ENCODE results near the gene ALDH1L1.

ALDH1L1 gene

GRCh38 chr3:126133606-126134005, 46.8 kb downstream of the ALDH1L1 start:
- Histone ChIP-seq H3K27me3 (ENCODE audit: insufficient read depth, low read depth, severe bottlenecking) (no peaks in the 10 kb centered on the region), H3K27ac (no peak overlapping the region), H3K9me3 (ENCODE audit: severe bottlenecking) (no peaks in the 10 kb centered on the region), H3K4me3 (ENCODE audit: low read depth, low read length) (no peak overlapping the region), H3K36me3 (no peaks in the 10 kb centered on the region)
- TF ChIP-seq, protein P1, sequence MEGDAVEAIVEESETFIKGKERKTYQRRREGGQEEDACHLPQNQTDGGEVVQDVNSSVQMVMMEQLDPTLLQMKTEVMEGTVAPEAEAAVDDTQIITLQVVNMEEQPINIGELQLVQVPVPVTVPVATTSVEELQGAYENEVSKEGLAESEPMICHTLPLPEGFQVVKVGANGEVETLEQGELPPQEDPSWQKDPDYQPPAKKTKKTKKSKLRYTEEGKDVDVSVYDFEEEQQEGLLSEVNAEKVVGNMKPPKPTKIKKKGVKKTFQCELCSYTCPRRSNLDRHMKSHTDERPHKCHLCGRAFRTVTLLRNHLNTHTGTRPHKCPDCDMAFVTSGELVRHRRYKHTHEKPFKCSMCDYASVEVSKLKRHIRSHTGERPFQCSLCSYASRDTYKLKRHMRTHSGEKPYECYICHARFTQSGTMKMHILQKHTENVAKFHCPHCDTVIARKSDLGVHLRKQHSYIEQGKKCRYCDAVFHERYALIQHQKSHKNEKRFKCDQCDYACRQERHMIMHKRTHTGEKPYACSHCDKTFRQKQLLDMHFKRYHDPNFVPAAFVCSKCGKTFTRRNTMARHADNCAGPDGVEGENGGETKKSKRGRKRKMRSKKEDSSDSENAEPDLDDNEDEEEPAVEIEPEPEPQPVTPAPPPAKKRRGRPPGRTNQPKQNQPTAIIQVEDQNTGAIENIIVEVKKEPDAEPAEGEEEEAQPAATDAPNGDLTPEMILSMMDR (IDR thresholded peaks at IDR 0.05; ENCODE audit: low read depth, low read length), result no peak
- peak; percentile 5 for DNase-seq

DNA sequence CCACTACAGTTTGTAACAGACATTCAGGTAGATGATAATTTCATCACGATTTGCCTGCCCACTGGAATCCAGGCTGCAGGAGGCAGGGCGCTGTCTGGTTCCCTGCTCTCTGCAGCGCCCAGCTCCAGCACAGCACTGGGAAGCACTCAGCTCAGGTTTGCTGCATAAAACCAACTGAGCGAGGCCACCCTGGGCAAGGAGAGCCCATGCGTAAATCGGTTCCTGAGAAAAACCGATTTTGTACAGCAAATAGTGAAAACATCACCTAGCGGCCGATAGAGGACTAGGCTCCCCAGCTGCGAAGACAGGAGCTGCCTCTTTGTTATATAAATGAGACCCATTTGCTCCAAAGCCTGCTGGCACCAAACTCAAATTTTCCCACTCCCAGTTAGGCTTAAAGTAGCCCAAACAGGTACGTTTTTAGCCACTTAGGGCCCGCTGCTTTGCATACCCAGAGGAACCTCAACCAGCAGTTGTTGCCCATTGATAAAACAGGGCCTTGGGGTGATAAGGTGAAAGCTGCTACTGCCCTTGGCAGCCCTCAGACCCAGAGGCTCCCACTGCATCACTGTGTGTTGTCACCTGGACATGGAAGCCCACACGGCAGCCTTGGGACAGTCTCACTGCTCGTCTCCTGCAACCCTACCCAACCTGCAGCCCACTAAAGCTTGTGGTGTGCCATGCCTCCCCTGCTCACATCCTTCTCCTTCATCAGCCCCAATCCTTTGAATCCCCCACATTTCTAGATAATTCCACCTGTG, 47.5 kb downstream of the ALDH1L1 start:
- TF ChIP-seq, protein P1 (IDR thresholded peaks at IDR 0.05; ENCODE audit: low read depth, low read length), result peak; percentile 55
- H3K27ac ChIP-seq, result no peak overlapping the region
- H3K9me3 ChIP-seq (ENCODE audit: severe bottlenecking), result no peaks in the 10 kb centered on the region
- H3K36me3 ChIP-seq, result no peaks in the 10 kb centered on the region
- H3K27me3 ChIP-seq (ENCODE audit: insufficient read depth, low read depth, severe bottlenecking), result no peaks in the 10 kb centered on the region
- no peak overlapping the region for H3K4me3 ChIP-seq (ENCODE audit: low read depth, low read length)
- DNase-seq, result peak; percentile 31

- H3K9me3 ChIP-seq (ENCODE audit: severe bottlenecking), result no peaks in the 10 kb centered on the region
- H3K36me3 ChIP-seq, result no peaks in the 10 kb centered on the region
- peak; percentile 1 for DNase-seq
- H3K27me3 ChIP-seq (ENCODE audit: insufficient read depth, low read depth, severe bottlenecking), result no peaks in the 10 kb centered on the region
- TF ChIP-seq, protein P1 (IDR thresholded peaks at IDR 0.05; ENCODE audit: low read depth, low read length), result no peak
- no peak overlapping the region for H3K4me3 ChIP-seq (ENCODE audit: low read depth, low read length)
- no peak overlapping the region for H3K27ac ChIP-seq
These were observed 48.3 kb downstream of the ALDH1L1 start for GRCh38 chr3:126131881-126132750.

GRCh38 chr3:126130981-126131745, 49.2 kb downstream of the ALDH1L1 start:
- TF ChIP-seq, protein P1 (IDR thresholded peaks at IDR 0.05; ENCODE audit: low read depth, low read length), result no peak
- DNase-seq, result peak; percentile 4
- no peaks in the 10 kb centered on the region for H3K36me3 ChIP-seq
- H3K9me3 ChIP-seq (ENCODE audit: severe bottlenecking), result no peaks in the 10 kb centered on the region
- H3K27ac ChIP-seq, result no peak overlapping the region
- H3K27me3 ChIP-seq (ENCODE audit: insufficient read depth, low read depth, severe bottlenecking), result no peaks in the 10 kb centered on the region
- H3K4me3 ChIP-seq (ENCODE audit: low read depth, low read length), result no peak overlapping the region

DNA sequence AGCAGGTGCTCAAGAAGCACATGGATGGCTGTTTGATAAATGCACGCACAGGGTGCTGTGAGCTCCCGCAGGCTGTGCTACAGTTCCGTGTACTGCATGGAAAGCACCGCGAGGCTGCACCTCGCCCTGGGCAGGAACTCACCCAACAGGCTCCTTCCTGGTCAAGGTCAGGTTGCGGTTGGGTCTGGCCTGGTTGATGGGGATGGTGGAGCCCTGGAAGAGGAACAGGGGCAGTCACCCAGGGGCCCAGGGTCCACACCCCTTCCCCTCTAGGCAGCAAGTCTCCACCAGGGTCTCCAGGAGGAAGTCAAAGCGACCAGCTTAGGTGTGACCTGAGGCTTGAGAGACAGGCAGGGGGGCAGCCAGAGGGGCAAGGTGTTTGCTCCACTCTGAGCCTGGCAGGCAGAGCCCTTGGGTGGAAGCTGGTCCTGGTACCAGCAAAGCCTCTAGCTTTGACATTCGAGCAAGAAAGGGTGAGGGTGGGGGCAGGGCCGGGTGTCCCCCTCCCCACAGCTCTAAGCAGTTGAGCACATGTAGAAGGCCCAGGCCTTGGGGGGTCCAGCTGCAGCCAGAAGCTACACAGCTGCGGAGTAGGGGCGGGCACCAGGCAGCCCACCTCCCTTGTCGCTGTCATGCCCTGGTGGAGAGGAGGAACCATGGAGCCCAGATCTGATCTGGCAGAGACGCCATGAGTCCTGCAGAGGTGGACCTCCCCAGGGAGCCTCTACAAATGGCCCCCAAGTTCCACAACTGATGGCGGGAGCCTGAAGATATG, 50.1 kb downstream of the ALDH1L1 start:
- TF ChIP-seq, protein P1 (IDR thresholded peaks at IDR 0.05; ENCODE audit: low read depth, low read length), result no peak
- no peaks in the 10 kb centered on the region for H3K27me3 ChIP-seq (ENCODE audit: insufficient read depth, low read depth, severe bottlenecking)
- no peaks in the 10 kb centered on the region for H3K36me3 ChIP-seq
- no peaks in the 10 kb centered on the region for H3K9me3 ChIP-seq (ENCODE audit: severe bottlenecking)
- peak; percentile 3 for DNase-seq
- no peak overlapping the region for H3K4me3 ChIP-seq (ENCODE audit: low read depth, low read length)
- H3K27ac ChIP-seq, result no peak overlapping the region

Data from WERI-Rb-1 (cell line).